ENCODE measurements around the gene PVALEF.
"Not testable (repeated sequence)": the region's sequence is repeated elsewhere in the genome, so short reads cannot be mapped to it uniquely, and the experiment has no call there.

Gene PVALEF

DNA sequence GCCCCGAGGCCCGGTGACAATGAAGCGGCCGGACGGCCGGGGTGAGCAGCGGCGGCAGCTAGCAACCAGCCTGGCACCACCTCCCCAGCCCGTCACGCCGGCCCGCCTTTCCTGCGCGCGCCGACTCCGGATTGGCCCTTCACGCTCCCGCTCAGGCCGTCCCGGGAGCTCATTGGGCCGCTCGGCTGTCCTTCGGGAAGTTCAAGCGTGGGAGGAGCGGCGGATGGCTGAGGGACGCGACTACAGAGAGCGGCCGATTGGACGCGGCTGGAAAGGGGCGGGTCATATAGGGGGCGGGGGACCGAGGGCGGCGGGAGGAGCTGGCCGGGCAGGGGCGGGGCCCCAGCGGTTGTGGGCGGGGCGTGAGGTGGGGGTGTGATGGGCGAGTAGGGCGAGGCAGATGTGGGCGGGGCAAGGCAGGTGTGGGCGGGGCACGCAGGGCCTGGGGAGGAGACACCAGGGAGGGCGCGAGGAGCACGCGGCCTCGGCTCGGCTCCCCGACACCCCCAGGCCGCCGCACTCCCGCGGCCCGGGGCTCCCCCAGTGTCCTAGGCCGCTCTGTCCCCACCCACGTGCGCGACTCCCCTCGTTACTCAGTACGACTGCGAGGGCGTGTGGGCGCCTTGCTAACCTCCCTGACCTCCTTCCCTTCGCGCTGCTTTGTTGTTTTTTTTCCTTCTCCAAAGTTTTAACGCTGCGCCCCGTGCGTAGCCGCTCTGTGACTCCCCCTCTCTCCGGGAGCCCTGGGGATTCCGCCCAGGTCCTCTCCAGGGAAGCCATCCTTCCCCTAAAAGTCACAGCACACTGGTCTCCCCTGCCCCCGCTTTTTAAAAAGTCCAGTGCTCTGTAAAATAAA lies 57.8 kb downstream of the PVALEF start, which contains the start of gene CEP131:
TSS of gene CEP131 (minus strand) at position 60 of the 856 bp plus-strand sequence. CDS start 2,909 bp downstream, outside the sequence.
- peak; percentile 99 for DNase-seq

DNA sequence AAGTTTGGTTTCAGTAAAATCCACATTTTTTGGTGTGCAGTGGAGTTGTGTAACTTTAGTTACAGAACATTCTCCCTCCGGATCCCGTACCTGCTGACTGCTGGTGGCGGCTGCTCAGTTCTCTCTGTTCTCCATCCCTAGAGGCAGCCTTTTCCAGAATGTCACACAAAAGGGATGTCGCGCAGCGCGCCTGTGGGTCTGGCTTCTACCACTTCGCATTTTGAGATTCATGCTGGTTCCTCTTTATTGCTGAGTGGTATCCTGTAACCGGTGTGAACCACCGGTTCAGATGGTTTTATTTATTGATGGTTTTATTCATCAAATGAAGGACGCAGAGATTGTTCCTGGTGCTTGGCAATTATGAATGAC lies 58.4 kb downstream of the PVALEF start:
- DNase-seq: no peak

DNA sequence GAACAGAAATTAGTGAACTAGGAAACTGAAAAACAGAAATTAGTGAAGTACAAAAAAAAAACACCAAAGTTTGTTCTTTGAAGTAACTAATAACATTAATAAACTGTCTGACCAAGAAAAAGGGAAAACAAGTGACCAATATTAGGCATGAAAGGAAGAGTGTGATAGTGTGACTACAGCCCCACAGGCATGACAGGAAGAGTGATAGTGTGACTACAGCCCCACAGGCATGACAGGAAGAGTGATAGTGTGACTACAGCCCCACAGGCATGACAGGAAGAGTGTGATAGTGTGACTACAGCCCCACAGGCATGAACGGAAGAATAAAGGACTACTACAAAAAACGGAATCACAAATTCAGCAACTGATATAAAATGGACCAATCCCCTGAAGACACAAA lies 62.3 kb downstream of the PVALEF start:
- DNase-seq: not testable (repeated sequence)

GRCh38 chr17:81228420-81228819 lies 63.1 kb downstream of the PVALEF start:
- no peak for DNase-seq

DNA sequence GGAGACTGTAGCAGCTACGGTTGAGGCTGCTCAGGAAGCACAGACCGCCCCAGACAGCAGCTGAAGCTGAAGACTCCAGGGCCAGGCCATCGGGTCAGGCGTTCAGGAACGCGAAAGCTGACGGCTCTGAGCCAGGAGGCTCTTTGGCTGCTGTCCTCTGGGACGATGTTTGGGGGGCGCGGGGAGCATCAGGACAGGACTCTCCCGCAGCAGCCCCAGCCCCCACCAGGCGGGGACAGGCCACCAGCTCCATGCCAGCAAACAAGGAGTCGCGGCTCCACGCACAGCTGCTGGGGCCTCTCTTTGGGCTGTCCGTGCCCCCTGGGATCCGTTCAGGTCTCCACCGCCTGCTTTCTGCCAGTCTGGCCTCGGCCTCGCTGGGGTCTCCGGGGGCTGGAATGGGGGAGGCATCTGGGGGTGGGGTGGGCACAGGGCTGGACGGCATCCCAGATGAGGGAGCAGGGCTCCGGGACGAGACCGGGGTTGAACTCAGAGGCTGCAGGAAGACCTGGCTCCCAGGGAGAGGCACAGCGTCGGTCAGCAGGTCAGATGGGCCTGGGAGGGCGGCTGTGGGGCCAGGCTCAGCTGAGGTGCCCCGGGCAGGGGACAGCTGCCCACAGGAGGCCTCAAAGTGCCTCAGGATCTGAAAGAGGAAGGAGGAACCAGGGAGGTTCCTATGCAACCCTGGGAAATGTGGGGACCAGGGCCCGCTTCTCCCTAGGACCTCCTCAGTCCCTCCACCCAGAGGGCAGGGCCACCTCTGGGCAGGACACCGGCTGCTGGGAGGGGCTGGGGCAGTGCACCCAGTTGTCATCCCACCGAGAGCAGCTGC lies 63.7 kb downstream of the PVALEF start:
- DNase-seq: no peak

- DNase-seq: no peak
Measured at GRCh38 chr17:81229666-81229920, 64.3 kb downstream of the PVALEF start.

DNA sequence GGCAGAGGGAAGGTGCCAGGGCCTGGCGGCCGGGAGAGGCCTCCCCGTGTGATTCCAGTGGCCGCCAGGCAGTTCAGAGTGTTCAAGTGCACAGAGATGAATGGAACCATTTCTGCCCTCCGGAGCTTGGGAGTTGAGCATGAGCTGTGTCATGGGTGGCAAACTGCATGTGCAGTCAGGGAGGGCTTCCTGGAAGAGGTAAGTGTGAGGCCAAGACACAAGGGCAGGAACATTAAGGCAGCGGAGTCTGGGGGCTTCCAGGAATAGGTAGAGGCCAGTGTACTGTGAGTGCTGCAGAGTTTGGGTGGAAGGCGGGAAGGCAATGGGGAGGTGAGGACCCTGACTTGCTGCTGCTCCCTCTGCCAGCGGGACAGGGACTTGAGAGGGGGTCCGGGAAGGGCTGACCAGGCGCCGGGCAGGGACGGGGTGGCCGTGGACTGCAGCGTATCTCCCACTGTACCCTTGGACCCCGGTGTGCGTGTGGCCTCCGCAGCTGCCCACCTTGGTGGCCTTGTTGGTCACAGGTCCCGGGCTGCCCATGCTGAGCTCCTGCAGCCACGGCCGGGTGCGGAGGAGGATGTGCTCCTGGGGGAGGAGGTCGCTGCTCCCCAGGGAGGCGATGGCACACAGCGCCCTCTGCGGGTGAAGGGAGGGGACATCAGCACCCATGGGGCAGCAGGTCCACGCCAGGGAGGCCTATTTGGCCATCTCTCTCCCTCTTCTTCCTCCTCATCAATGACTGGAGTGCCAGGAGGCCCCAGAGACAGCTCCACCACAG lies 64.9 kb downstream of the PVALEF start:
- DNase-seq: no peak

DNA sequence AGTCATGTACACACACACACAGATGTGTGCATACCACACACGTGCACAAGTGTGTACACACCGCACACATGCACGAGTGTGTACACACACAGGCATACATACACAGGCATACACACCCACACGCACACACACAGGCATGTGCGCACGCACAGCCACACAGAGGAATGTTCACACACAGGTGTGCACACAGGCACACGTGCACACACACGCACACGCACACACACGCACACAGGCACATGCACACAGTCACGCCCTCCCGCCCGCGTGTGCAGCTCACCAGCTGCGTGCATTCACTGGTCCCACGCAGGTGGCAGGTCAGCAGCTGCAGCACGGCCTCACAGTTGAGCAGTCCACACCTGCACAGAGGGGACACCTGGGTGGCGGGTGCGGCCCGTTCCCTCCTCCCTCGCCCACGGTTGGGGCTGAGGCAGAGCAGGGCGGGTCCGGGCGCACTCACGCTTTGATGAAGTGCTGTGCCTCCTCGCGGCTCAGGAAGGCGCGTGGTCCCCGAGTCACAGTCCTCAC lies 65.9 kb downstream of the PVALEF start:
- no peak for DNase-seq

- no peak for DNase-seq
Measured at GRCh38 chr17:81231766-81232581, 66.7 kb downstream of the PVALEF start.
